HG03571 (cell line): ENCODE measurements around the gene CLDN19.
"Not testable (repeated sequence)": the region's sequence is repeated elsewhere in the genome, so short reads cannot be mapped to it uniquely, and the experiment has no call there.

Source experiments
- ATAC-seq: cut with Tn5 transposase; IDR thresholded peaks from one replicate; pipeline ENCODE4 v1.9.1; 2021; ENCODE audit not compliant: unreplicated experiment

CLDN19 gene

GRCh38 chr1:42713293-42713692 is 26.7 kb downstream of the CLDN19 start:
- no peak for ATAC-seq

GRCh38 chr1:42712808-42713207 is 27.2 kb downstream of the CLDN19 start:
- not testable (repeated sequence) for ATAC-seq

- ATAC-seq: no peak
Measured at GRCh38 chr1:42703888-42704464, 36.1 kb downstream of the CLDN19 start.

- no peak for ATAC-seq
Measured at GRCh38 chr1:42700006-42700405, 40.0 kb downstream of the CLDN19 start.

- ATAC-seq: no peak
Measured at GRCh38 chr1:42698081-42698813, 41.8 kb downstream of the CLDN19 start.

GRCh38 chr1:42692911-42693310 is 47.1 kb downstream of the CLDN19 start:
- ATAC-seq: no peak

- no peak for ATAC-seq
Measured at GRCh38 chr1:42692461-42692860, 47.6 kb downstream of the CLDN19 start.

- no peak for ATAC-seq
Measured at GRCh38 chr1:42691157-42691498, 48.9 kb downstream of the CLDN19 start.

GRCh38 chr1:42690477-42691156 is 49.4 kb downstream of the CLDN19 start:
- no peak for ATAC-seq

- no peak for ATAC-seq
Measured at GRCh38 chr1:42689912-42690311, 50.1 kb downstream of the CLDN19 start.

GRCh38 chr1:42686418-42686817 is 53.6 kb downstream of the CLDN19 start:
- ATAC-seq: no peak

GRCh38 chr1:42684139-42684538 is 55.9 kb downstream of the CLDN19 start:
- no peak for ATAC-seq
